ENCODE measurements around the gene EYA2.

DNA sequence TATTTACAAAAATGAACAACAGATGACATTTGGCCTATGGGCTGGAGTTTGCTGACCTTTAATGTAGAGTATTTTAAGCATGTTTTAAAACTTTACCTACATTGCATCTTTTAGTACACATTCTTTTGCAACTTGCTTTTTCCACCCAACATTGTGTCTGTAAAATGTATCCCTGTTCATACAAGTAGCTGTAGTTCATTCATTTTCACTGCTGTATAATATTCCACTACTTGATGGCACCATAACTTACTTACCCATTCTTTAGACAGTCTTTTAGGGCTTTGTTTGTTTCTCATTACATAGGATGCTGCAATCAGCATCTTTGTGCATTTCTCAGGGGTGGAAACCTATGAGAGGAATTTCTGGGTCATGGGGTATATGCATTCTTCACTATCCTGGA, 115.1 kb downstream of the EYA2 start:
- TF ChIP-seq, protein P1, sequence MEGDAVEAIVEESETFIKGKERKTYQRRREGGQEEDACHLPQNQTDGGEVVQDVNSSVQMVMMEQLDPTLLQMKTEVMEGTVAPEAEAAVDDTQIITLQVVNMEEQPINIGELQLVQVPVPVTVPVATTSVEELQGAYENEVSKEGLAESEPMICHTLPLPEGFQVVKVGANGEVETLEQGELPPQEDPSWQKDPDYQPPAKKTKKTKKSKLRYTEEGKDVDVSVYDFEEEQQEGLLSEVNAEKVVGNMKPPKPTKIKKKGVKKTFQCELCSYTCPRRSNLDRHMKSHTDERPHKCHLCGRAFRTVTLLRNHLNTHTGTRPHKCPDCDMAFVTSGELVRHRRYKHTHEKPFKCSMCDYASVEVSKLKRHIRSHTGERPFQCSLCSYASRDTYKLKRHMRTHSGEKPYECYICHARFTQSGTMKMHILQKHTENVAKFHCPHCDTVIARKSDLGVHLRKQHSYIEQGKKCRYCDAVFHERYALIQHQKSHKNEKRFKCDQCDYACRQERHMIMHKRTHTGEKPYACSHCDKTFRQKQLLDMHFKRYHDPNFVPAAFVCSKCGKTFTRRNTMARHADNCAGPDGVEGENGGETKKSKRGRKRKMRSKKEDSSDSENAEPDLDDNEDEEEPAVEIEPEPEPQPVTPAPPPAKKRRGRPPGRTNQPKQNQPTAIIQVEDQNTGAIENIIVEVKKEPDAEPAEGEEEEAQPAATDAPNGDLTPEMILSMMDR (IDR thresholded peaks at IDR 0.05), result no peak
- no peak for TF ChIP-seq EZH2 (IDR thresholded peaks at IDR 0.05; ENCODE audit: borderline replicate concordance, insufficient read depth, low read depth, low read length, poor library complexity, severe bottlenecking)

Measured in B cell (primary cell).